Keratinocyte (primary cell): ENCODE results near the gene FLNC. TPM values are rescaled to one million over a fixed set of nuclear protein-coding genes. Genes with fewer than 3 reads are reported as not detected.

Experiments used
- DNase-seq: peaks from one replicate; pipeline ENCODE4 v3.0.0-alpha.2; 2011; ENCODE audit warnings: low read depth, missing footprints, low spot score
- FAIRE-seq: peaks from 2 replicates; lab custom pipeline; 2011; peaks lifted over from hg19 to GRCh38; lab: Jason Lieb, UNC
- H2AFZ ChIP-seq: 2 replicates; pipeline ENCODE4 v1.6.0; 2012; ENCODE audit warnings: low read length, control low read depth, inconsistent platforms; ENCODE audit not compliant: control insufficient read depth
- H3K27ac ChIP-seq: 2 replicates; pipeline ENCODE4 v1.5.1; 2011; ENCODE audit warnings: low read length; ENCODE audit not compliant: control insufficient read depth, insufficient read depth
- H3K27me3 ChIP-seq: 3 replicates; pipeline ENCODE4 v1.6.0; 2011; ENCODE audit warnings: low read length; ENCODE audit not compliant: control insufficient read depth, insufficient read depth; ENCODE audit errors: extremely low read depth
- H3K36me3 ChIP-seq, 2 experiments: 2 replicates in 1 of 2; 3 replicates in 1 of 2; pipeline ENCODE4 v1.5.1; 2011; ENCODE audit warnings: low read length in 2 of 2, mild to moderate bottlenecking in 1 of 2; ENCODE audit not compliant: control insufficient read depth in 2 of 2, insufficient read depth in 2 of 2; ENCODE audit errors: extremely low read depth in 1 of 2
- H3K4me1 ChIP-seq: 3 replicates; pipeline ENCODE4 v1.5.1; 2011; ENCODE audit warnings: low read length; ENCODE audit not compliant: control insufficient read depth, insufficient read depth; ENCODE audit errors: extremely low read depth
- H3K4me2 ChIP-seq: 3 replicates; pipeline ENCODE4 v1.6.0; 2011; ENCODE audit warnings: low read depth, low read length; ENCODE audit not compliant: control insufficient read depth, insufficient read depth; ENCODE audit errors: extremely low read depth
- H3K4me3 ChIP-seq, 3 experiments: fragments of 200-600 bp in 1 of 3; sonication (generic) in 1 of 3; 2 replicates in 2 of 3; 3 replicates in 1 of 3; pipeline ENCODE4 v1.5.1; 2011 to 2016; ENCODE audit warnings: low read length in 3 of 3, mild to moderate bottlenecking in 3 of 3, control low read depth in 2 of 3, inconsistent platforms in 1 of 3, low read depth in 1 of 3, mixed read lengths in 1 of 3, mixed run types in 1 of 3, moderate library complexity in 1 of 3; ENCODE audit not compliant: control insufficient read depth in 2 of 3, insufficient read depth in 2 of 3; ENCODE audit errors: extremely low read depth in 1 of 3
- H3K79me2 ChIP-seq: 2 replicates; pipeline ENCODE4 v1.6.0; 2012; ENCODE audit warnings: low read length; ENCODE audit not compliant: control insufficient read depth, insufficient read depth
- H3K9ac ChIP-seq: 3 replicates; pipeline ENCODE4 v1.6.0; 2011; ENCODE audit warnings: low read length; ENCODE audit not compliant: control insufficient read depth, insufficient read depth; ENCODE audit errors: extremely low read depth
- H3K9me1 ChIP-seq: 3 replicates; pipeline ENCODE4 v1.6.0; 2011; ENCODE audit warnings: low read length; ENCODE audit not compliant: control insufficient read depth, insufficient read depth; ENCODE audit errors: extremely low read depth
- H3K9me3 ChIP-seq: 2 replicates; pipeline ENCODE4 v1.5.1; 2012; ENCODE audit warnings: low read depth, low read length; ENCODE audit not compliant: control insufficient read depth
- H4K20me1 ChIP-seq: 3 replicates; pipeline ENCODE4 v1.6.0; 2011; ENCODE audit warnings: low read length; ENCODE audit not compliant: control insufficient read depth, insufficient read depth; ENCODE audit errors: extremely low read depth
- CTCF ChIP-seq, 3 experiments: IDR thresholded peaks in 1 of 3; conservative IDR thresholded peaks in 1 of 3; optimal IDR thresholded peaks in 1 of 3; 2 replicates in 2 of 3; 3 replicates in 1 of 3; pipeline versions ENCODE3 to v1.5.1; 2011; ENCODE audit warnings: low read length in 3 of 3, mild to moderate bottlenecking in 3 of 3, moderate library complexity in 2 of 3, control low read depth in 1 of 3, inconsistent platforms in 1 of 3; ENCODE audit not compliant: insufficient read depth in 2 of 3; ENCODE audit errors: extremely low read depth in 1 of 3
- EZH2 ChIP-seq: IDR thresholded peaks from one replicate; pipeline ENCODE4 v1.6.1; 2012; ENCODE audit warnings: inconsistent platforms, mild to moderate bottlenecking, low read length, moderate library complexity
- dilution Hi-C: fragments of 300-500 bp; cut with MboI; formaldehyde crosslinking; loops from one replicate; pipeline ENCODE4 v1.7.0; 2020; ENCODE audit warnings: low sequenced_read_pairs; ENCODE audit not compliant: extremely low pct_ligation_motif_present
- polyA plus RNA-seq, 5 experiments: library from polyadenylated mRNA; depleted of rRNA in 3 of 5; stranded (reverse) in 3 of 5; stranded (forward) in 1 of 5; unstranded in 1 of 5; fragments of >200 nt; gene quantifications; 1 replicate in 1 of 5; 2 replicates in 3 of 5; 3 replicates in 1 of 5; pipeline versions ENCODE4 v1.2.1 to v1.2.3, GENCODE V29; 2011 to 2012; ENCODE audit warnings: missing spikeins in 2 of 5, low read depth in 1 of 5, low replicate concordance in 1 of 5

FLNC gene
- polyA plus RNA-seq, 1 donor (not counting 4 experiments of a cell fraction or from before 2014, with no cell fraction given), result 0.03 TPM

GRCh38 chr7:128835790-128836641 lies 5.8 kb downstream of the FLNC start:
- Histone ChIP-seq H3K79me2 (no peaks in the 10 kb centered on the region), H3K4me3 (no peak overlapping the region), H3K9me1 (peaks cover 3% of the 10 kb centered on the region), H3K36me3 (no peaks in the 10 kb centered on the region), H4K20me1 (no peaks in the 10 kb centered on the region), H2AFZ (no peak overlapping the region), H3K27ac (no peak overlapping the region), H3K4me1 (peaks cover 4% of the 10 kb centered on the region), H3K27me3 (peaks cover 24% of the 10 kb centered on the region), H3K4me2 (no peak overlapping the region), H3K9ac (no peak overlapping the region), H3K9me3 (no peaks in the 10 kb centered on the region)
- TF ChIP-seq EZH2 (no peak), CTCF (optimal IDR thresholded peaks at IDR 0.05 in 1 of 3, IDR thresholded peaks at IDR 0.05 in 1 of 3, conservative IDR thresholded peaks at IDR 0.05 in 1 of 3; ENCODE audit: extremely low read depth in 1 of 3, insufficient read depth in 2 of 3, low read length in 3 of 3) (no peak)
- no peak for FAIRE-seq
- dilution Hi-C loops, result no loop called here
- DNase-seq, result no peak

- Histone ChIP-seq H3K4me2 (no peak overlapping the region), H4K20me1 (no peaks in the 10 kb centered on the region), H3K79me2 (no peaks in the 10 kb centered on the region), H3K27me3 (peaks cover 16% of the 10 kb centered on the region), H3K9ac (no peak overlapping the region), H3K4me3 (no peak overlapping the region), H3K36me3 (no peaks in the 10 kb centered on the region), H3K4me1 (peaks cover 4% of the 10 kb centered on the region), H3K9me3 (no peaks in the 10 kb centered on the region), H2AFZ (no peak overlapping the region), H3K9me1 (peaks cover 3% of the 10 kb centered on the region), H3K27ac (no peak overlapping the region)
- no peak for DNase-seq
- dilution Hi-C loops, result no loop called here
- no peak for FAIRE-seq
- TF ChIP-seq CTCF (optimal IDR thresholded peaks at IDR 0.05 in 1 of 3, IDR thresholded peaks at IDR 0.05 in 1 of 3, conservative IDR thresholded peaks at IDR 0.05 in 1 of 3; ENCODE audit: extremely low read depth in 1 of 3, insufficient read depth in 2 of 3, low read length in 3 of 3) (no peak), EZH2 (no peak)
These were observed 6.6 kb downstream of the FLNC start for GRCh38 chr7:128836729-128837348.
